Kidney (tissue), 14 donors: ENCODE data around the gene LDLRAD4. TPM values are rescaled to one million over a fixed set of nuclear protein-coding genes. Genes with fewer than 3 reads are reported as not detected.
A peak's percentile ranks its signal among the peaks of the same experiment; 100 is the strongest.

Experiments
- DNase-seq, 5 donors: peaks; one replicate each; pipeline ENCODE4 v3.0.0-alpha.2; 2013 to 2020
- FAIRE-seq: peaks from 2 replicates; lab custom pipeline; 2012; peaks lifted over from hg19 to GRCh38; lab: Jason Lieb, UNC
- H3K27ac ChIP-seq, 2 donors: one replicate each; pipeline ENCODE4 v1.7.0; 2013; ENCODE audit warnings: low read depth in 2 of 2, low read length in 2 of 2, inconsistent platforms in 1 of 2
- H3K27me3 ChIP-seq: one replicate; pipeline ENCODE4 v1.7.1; 2013; ENCODE audit warnings: low read length, inconsistent platforms; ENCODE audit not compliant: control insufficient read depth, insufficient read depth
- H3K36me3 ChIP-seq, 3 donors: one replicate each; pipeline versions ENCODE4 v1.7.0 to v1.7.1; 2013; ENCODE audit warnings: low read length in 3 of 3, control low read depth in 1 of 3, inconsistent platforms in 1 of 3; ENCODE audit not compliant: insufficient read depth in 3 of 3, control insufficient read depth in 2 of 3
- H3K4me1 ChIP-seq, 3 donors: one replicate each; pipeline versions ENCODE4 v1.7.0 to v1.7.1; 2013; ENCODE audit warnings: low read length in 3 of 3, inconsistent platforms in 1 of 3, low read depth in 1 of 3; ENCODE audit not compliant: control insufficient read depth in 2 of 3, insufficient read depth in 2 of 3
- H3K4me3 ChIP-seq, 3 donors: one replicate each; pipeline versions ENCODE4 v1.7.0 to v1.8.1; 2013; ENCODE audit warnings: low read length in 3 of 3, control low read depth in 1 of 3, inconsistent platforms in 1 of 3
- H3K9ac ChIP-seq, 3 donors: one replicate each; pipeline versions ENCODE4 v1.7.0 to v1.7.1; 2013; ENCODE audit warnings: low read length in 3 of 3, control low read depth in 1 of 3, inconsistent platforms in 1 of 3
- H3K9me3 ChIP-seq, 3 donors: one replicate each; pipeline versions ENCODE4 v1.7.0 to v1.7.1; 2013; ENCODE audit warnings: low read length in 3 of 3, control low read depth in 1 of 3, inconsistent platforms in 1 of 3; ENCODE audit not compliant: control insufficient read depth in 2 of 3, insufficient read depth in 1 of 3
- CTCF ChIP-seq: IDR thresholded peaks from 3 replicates; pipeline ENCODE4 v1.5.1; 2012; ENCODE audit warnings: mild to moderate bottlenecking, moderate library complexity, borderline replicate concordance; ENCODE audit not compliant: insufficient read depth; ENCODE audit errors: extremely low read depth
- intact Hi-C: fragments of 100-400 bp; cut with DNase I; formaldehyde crosslinking; loops from one replicate; pipeline ENCODE4 v1.11.1; 2022
- polyA plus RNA-seq: library from polyadenylated mRNA; stranded (reverse); fragments of 350-450 nt; fragmentation: Illumina TruSeq; extraction: RNeasy Lipid Tissue Mini Kit (QIAGEN cat#74804); gene quantifications from one replicate; pipeline ENCODE4 v1.2.3, GENCODE V29; 2014; ENCODE audit warnings: low read depth, low replicate concordance; ENCODE audit not compliant: insufficient read depth
- total RNA-seq: library from RNA; stranded (reverse); fragmentation: NEBNext Ultra II Directional; extraction: Animal tissue kit (Norgen Biotek cat#: 25700); gene quantifications from one replicate; pipeline ENCODE4 v1.2.1, GENCODE V29; 2021
- donor health status: control.
- donor health status: control.
- donor health status: control.
- donor health status: control.
- donor health status: control.
- donor health status: DM: yes; HTN: yes; CAD: no.
- donor health status: Normal renal cell carcinoma (clear cell type).

Gene LDLRAD4
- total and polyA plus RNA-seq, 2 donors from 2014 or later, result 2.3 to 42.3 TPM

- intact Hi-C loops, result loop anchor here (10.0 kb wide), 1 partner anchor 319 kb away; no protein-coding TSS in a partner anchor
- Histone ChIP-seq H3K4me3 (peak overlapping the region in 1 of 3 donors; percentile 51), H3K4me1 (peaks cover 0 to 14% (median 7%) of the 10 kb centered on the region in 3 donors), H3K9me3 (no peaks in the 10 kb centered on the region), H3K9ac (no peak overlapping the region), H3K27me3 (no peaks in the 10 kb centered on the region), H3K27ac (peak overlapping the region in 1 of 2 donors; percentile 5), H3K36me3 (no peaks in the 10 kb centered on the region)
- peak; percentile 64 for TF ChIP-seq CTCF
- FAIRE-seq (peak; percentile 84), DNase-seq (peak; percentile 76 to 87 (median 86))
These were observed 2.4 kb upstream of the LDLRAD4 start for GRCh38 chr18:13216092-13216582.

GRCh38 chr18:13216711-13217465 lies 1.7 kb upstream of the LDLRAD4 start:
- FAIRE-seq (no peak), DNase-seq (peak in 4 of 5 donors; percentile 66 to 83 (median 70))
- H3K27ac ChIP-seq, result peak overlapping the region in 1 of 2 donors; percentile 5
- H3K27me3 ChIP-seq, result no peaks in the 10 kb centered on the region
- no peak overlapping the region for H3K9ac ChIP-seq
- H3K4me1 ChIP-seq, result peaks cover 0 to 18% (median 13%) of the 10 kb centered on the region in 3 donors
- intact Hi-C loops, result loop anchor here (10.0 kb wide), 1 partner anchor 318 kb away; no protein-coding TSS in a partner anchor
- no peaks in the 10 kb centered on the region for H3K36me3 ChIP-seq
- peak overlapping the region in 2 of 3 donors; percentile 42 to 51 for H3K4me3 ChIP-seq
- peak; percentile 26 for TF ChIP-seq CTCF
- H3K9me3 ChIP-seq, result no peaks in the 10 kb centered on the region

- Histone ChIP-seq H3K27me3 (no peaks in the 10 kb centered on the region), H3K4me3 (peak overlapping the region in 1 of 3 donors; percentile 64), H3K27ac (peak overlapping the region in 1 of 2 donors; percentile 56), H3K9me3 (no peaks in the 10 kb centered on the region), H3K4me1 (peaks cover 0 to 21% (median 14%) of the 10 kb centered on the region in 3 donors), H3K9ac (no peak overlapping the region), H3K36me3 (no peaks in the 10 kb centered on the region)
- intact Hi-C loops, result loop anchor here (10.0 kb wide), 1 partner anchor 317 kb away; no protein-coding TSS in a partner anchor
- no peak for TF ChIP-seq CTCF
- DNase-seq (peak in 4 of 5 donors; percentile 68 to 89 (median 77)), FAIRE-seq (no peak)
These were observed 1.0 kb upstream of the LDLRAD4 start for GRCh38 chr18:13217466-13217961.
